Activated CD4-positive, alpha-beta memory T cell treated with anti-CD3 and anti-CD28 coated beads, Interleukin-2, amount 10 ng/mL, durations not matched to agents 7 days and 5 days (primary cell): Measurements from ENCODE around the gene PITHD1. TPM values are rescaled to one million over a fixed set of nuclear protein-coding genes. Genes with fewer than 3 reads are reported as not detected.

Experiments used
- total RNA-seq, 2 experiments: library from RNA; stranded (reverse); gene quantifications; one replicate each; pipeline ENCODE4 v1.2.3, GENCODE V29; 2021

Gene PITHD1
- total RNA-seq, 2 experiments from 2014 or later, result 50.0 to 51.6 TPM

Other genes with a start within 250 kb of the PITHD1 start
- gene E2F2, start 247.2 kb upstream of the PITHD1 start, total RNA-seq, result 10 to 100 TPM; 93.4 to 98.9 TPM
- gene ID3, start 218.9 kb upstream of the PITHD1 start, total RNA-seq, result 10 to 100 TPM; 14.7 to 14.8 TPM
- 1,000 to 10,000 TPM; 1,074 to 1,084 TPM for gene RPL11, start 86.6 kb upstream of the PITHD1 start, total RNA-seq
- 10 to 100 TPM; 34.1 to 35.2 TPM for gene ELOA, start 34.9 kb upstream of the PITHD1 start, total RNA-seq
- 10 to 100 TPM; 76.1 to 80.8 TPM for gene LYPLA2, start 12.7 kb downstream of the PITHD1 start, total RNA-seq
- 10 to 100 TPM; 33.5 to 37.6 TPM for gene GALE, start 22.3 kb downstream of the PITHD1 start, total RNA-seq
- 10 to 100 TPM; 33.5 to 35.7 TPM for gene HMGCL, start 47.0 kb downstream of the PITHD1 start, total RNA-seq
- gene FUCA1, start 89.9 kb downstream of the PITHD1 start, total RNA-seq, result 1 to 10 TPM; 5.6 to 6.3 TPM
- under 1 TPM in 1 of 2 experiments, not detected in 1; 0.08 TPM for gene CNR2, start 134.9 kb downstream of the PITHD1 start, total RNA-seq
- gene PNRC2, start 181.4 kb downstream of the PITHD1 start, total RNA-seq, result 100 to 1,000 TPM; 153 to 158 TPM
- 100 to 1,000 TPM; 191 to 192 TPM for gene SRSF10, start 201.9 kb downstream of the PITHD1 start, total RNA-seq